Measurements from ENCODE around the gene MYO5B. TPM values are rescaled to one million over a fixed set of nuclear protein-coding genes. Genes with fewer than 3 reads are reported as not detected.

Gene MYO5B
- total RNA-seq, 6 experiments from 2014 or later: 0.17 to 0.28 TPM; not detected in 4

DNA sequence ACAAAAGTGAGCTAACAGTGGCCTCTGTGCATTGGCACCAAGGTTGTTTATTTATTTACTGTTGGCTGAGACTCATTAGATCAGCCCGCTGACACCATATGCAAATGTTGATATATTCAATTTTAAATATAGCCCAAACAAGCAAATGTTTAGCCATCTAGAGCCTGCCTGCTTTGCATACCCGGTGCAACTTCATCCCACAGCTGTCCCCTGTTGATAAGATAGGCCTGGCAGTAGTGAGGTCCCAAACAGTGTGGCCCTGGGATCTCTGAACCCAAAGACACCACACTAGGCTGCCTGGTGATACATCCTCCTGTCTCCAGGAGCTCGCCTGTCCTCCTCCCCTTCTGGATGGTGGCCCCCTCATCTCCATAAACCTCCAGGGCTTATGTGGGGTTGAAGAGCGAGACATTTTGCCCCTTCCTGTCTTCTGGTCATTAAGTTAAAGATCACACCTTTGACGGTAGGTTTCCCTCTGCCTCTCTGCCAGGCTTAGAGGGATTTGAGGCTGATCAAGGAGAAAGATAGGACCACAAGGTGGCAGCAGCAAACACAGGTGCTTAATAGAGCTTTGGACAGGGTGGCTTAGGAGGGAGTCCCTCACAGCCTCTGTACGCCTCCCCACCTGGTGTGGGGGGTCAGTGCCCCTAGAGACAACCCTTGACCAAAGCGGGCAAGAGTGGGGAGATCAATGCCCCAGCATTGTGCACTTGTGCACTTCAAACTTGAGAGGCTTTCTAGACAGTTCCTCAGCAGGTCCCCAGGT, 23.7 kb upstream of the MYO5B start:
- no peaks in the 10 kb centered on the region for H3K4me1 Mint-ChIP-seq (ENCODE audit: low read depth)
- H3K27ac Mint-ChIP-seq: no peak overlapping the region
- H3K4me3 Mint-ChIP-seq: no peak overlapping the region
- TF ChIP-seq CTCF (IDR thresholded peaks at IDR 0.05): peak; percentile 64
- DNase-seq: no peak
- peaks cover 10% of the 10 kb centered on the region for H3K9me3 Mint-ChIP-seq
- no peaks in the 10 kb centered on the region for H3K36me3 Mint-ChIP-seq (ENCODE audit: low read depth)
- H3K27me3 Mint-ChIP-seq (ENCODE audit: insufficient read depth): peaks cover 10% of the 10 kb centered on the region

DNA sequence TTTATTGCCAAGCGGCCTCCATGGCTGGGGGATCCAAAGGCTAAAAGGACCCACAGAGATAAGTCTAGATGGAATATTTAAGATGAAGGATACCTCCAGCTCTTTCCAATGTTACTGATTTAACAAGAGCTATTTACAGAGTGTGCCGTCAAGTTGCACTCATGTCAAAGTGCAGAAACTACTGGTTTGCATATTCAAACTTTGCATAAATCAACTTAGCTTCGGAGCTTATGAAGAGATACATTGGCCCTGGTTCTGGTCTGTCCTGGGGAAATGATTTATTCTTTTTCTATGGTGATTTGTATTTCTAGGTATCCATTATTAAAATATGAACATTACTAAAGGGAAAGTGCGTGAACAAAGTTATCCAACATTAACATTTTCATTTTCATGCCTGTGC, 14.4 kb upstream of the MYO5B start:
- no peak for TF ChIP-seq CTCF (IDR thresholded peaks at IDR 0.05)
- no peak for DNase-seq
- no peaks in the 10 kb centered on the region for H3K9me3 Mint-ChIP-seq
- no peaks in the 10 kb centered on the region for H3K36me3 Mint-ChIP-seq (ENCODE audit: low read depth)
- no peak overlapping the region for H3K27ac Mint-ChIP-seq
- peaks cover 11% of the 10 kb centered on the region for H3K27me3 Mint-ChIP-seq (ENCODE audit: insufficient read depth)
- no peaks in the 10 kb centered on the region for H3K4me1 Mint-ChIP-seq (ENCODE audit: low read depth)
- H3K4me3 Mint-ChIP-seq: no peak overlapping the region

DNA sequence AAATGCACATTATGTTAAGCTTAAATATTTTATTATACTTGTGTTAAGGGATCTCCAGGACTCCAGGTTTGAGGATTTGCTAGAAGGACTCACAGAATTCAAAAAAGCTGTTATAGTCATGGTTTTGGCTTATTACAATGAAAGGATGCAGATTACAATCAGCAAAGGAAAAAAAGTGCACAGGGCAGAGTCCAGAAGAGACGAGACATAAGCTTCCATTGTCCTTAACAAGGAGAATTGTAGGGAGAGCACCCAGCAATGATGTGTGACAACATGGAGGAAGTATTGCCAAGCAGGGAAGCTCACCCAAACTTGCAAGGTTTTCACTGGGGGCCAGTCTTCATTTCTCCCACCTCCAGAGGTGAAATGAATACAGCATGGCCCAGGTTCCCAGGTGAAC, 12.8 kb upstream of the MYO5B start:
- Mint-ChIP-seq H3K36me3 (ENCODE audit: low read depth) (no peaks in the 10 kb centered on the region), H3K9me3 (no peaks in the 10 kb centered on the region), H3K27me3 (ENCODE audit: insufficient read depth) (peaks cover 10% of the 10 kb centered on the region), H3K4me3 (no peak overlapping the region), H3K4me1 (ENCODE audit: low read depth) (no peaks in the 10 kb centered on the region), H3K27ac (no peak overlapping the region)
- no peak for DNase-seq
- TF ChIP-seq CTCF (IDR thresholded peaks at IDR 0.05): no peak

DNA sequence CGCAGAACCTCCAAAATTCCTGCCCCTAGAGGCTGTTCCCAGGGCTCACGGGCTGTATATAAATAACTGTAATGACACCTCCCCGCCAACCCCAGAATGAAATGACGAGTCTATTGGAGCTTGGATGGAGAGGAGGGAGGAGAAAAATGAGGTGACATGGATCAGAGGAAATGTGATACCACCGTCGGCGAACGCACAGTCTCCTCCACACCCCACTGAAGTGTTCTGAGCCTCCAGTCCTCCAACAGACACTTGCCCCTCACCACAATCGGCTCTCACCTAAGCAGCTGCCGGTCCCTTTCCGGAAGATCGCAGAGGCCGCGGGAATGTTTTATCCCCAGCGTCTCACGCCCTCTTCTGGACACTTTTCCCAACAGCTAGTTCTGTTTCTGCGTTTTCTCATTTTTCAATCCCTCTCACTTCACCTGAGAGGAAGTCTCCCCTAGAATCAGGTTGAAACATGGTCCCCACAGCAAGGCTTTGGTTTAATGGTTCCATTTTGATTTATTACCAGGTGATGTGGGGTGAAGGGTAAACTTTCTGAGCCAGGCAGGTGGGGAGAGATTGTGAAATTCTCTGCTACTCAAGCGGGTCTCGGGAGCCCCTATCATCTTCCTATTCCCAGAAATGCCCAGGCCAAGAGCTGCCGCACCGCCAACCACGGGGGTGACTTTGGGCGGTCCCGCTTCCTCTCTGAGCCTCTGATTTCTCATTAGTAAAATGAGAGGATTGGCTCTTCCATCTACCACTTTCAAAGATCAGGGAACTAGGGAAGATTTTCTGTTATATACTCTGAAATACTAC, 9.1 kb upstream of the MYO5B start:
- peaks cover 10% of the 10 kb centered on the region for H3K27me3 Mint-ChIP-seq (ENCODE audit: insufficient read depth)
- DNase-seq: no peak

DNA sequence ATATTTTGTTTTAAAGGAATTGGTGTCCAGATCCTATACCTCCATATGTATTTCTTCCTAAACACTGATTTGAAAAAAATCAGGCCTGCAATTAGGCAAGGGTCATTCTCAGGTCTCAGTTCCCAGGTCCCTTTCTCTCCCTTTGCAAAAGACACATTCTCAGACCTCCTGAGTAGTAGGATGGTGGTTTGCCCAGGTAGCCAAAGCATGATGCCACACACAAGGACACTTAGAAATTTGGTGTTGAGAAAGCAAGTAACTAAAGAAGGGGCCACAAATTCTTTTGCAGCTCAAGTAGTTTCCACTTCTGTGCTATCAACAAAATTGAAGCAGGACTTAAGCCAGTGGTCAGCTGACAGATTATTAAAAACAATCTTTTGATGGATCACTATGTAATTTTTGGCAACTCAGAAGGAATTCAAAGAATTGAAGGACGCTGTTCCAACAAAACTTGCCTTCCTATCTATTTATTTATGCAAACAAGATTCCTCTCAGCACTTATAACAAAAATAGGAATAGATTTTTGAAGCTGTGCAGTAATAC, 6.6 kb upstream of the MYO5B start:
- Mint-ChIP-seq H3K4me1 (ENCODE audit: low read depth) (no peaks in the 10 kb centered on the region), H3K9me3 (no peaks in the 10 kb centered on the region), H3K27me3 (ENCODE audit: insufficient read depth) (peaks cover 11% of the 10 kb centered on the region), H3K4me3 (no peak overlapping the region), H3K36me3 (ENCODE audit: low read depth) (no peaks in the 10 kb centered on the region), H3K27ac (no peak overlapping the region)
- TF ChIP-seq CTCF (IDR thresholded peaks at IDR 0.05): no peak
- no peak for DNase-seq

More for the DNA sequence above, 9.1 kb upstream of the MYO5B start:
- TF ChIP-seq CTCF (IDR thresholded peaks at IDR 0.05): peak; percentile 82
- Mint-ChIP-seq H3K4me3 (peak overlapping the region; percentile 39; the same call in 1 of the 2 replicates), H3K27ac (no peak overlapping the region), H3K9me3 (no peaks in the 10 kb centered on the region), H3K36me3 (ENCODE audit: low read depth) (no peaks in the 10 kb centered on the region), H3K4me1 (ENCODE audit: low read depth) (no peaks in the 10 kb centered on the region)

Measured in HFFc6 (cell line).